Stimulated activated CD8-positive, alpha-beta memory T cell treated with anti-CD3 and anti-CD28 coated beads, Interleukin-2, amount 100 ng/mL, for 1 hour (primary cell): ENCODE data around the gene LTB4R2.

Experiments used
- DNase-seq, 2 donors: peaks; one replicate each; pipeline ENCODE4 v3.0.0-alpha.2; 2020; ENCODE audit warnings: low read depth in 2 of 2

LTB4R2 gene

GRCh38 chr14:24299255-24300191, 10.4 kb upstream of the LTB4R2 start, which contains the start of the genes DHRS1 and NOP9:
DHRS1 (minus strand) TSS chr14:24299780; CDS start chr14:24299106, 674 bp downstream.
NOP9 (plus strand) TSS chr14:24299850; CDS start chr14:24299955, 105 bp downstream.
- peak; percentile 89 to 91 for DNase-seq

GRCh38 chr14:24300326-24300980, 9.5 kb upstream of the LTB4R2 start:
- DNase-seq = no peak

DNA sequence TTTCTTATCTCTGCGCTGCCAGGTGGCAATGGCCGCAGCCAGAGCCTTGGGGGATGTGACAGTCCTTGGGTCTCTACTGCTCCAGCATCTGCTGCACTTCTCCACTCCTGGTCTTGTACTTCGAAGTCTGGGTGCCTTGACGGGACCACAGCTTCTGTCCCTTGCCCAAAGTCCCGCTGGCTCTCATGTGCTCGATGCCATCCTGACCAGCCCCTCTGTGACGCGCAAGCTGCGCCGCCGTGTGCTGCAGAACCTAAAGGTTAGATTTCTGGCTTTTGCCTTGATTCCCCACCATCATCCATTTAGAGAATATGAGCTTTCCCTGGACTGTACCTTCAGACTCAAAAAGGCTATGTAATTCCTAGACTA, 5.9 kb upstream of the LTB4R2 start:
- DNase-seq = no peak

DNA sequence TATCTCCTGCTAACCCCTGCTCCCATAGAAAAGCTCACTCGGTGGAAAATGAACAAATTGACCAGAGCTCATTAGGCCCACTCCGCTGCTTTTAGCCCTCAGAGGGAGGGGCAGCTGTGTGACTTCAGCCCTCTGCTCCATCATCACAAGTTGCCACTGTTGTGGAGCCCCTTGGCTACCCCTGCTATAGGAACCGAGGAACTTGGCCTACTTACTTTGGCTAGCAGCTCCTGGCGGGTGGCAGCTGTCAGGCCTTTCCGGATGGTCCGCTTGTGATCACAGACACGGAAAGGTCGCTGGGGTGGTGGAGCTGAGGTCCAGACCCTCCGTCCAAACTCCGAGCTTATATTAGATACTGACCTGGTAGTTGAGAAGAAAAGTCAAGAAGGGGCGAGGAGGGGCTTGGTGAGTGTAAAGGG, 2.8 kb upstream of the LTB4R2 start:
- DNase-seq = no peak

GRCh38 chr14:24307575-24308341, 2.2 kb upstream of the LTB4R2 start, which contains the start of gene CIDEB:
CIDEB (minus strand) TSS chr14:24307977; CDS start chr14:24307858, 119 bp downstream.
- peak; percentile 31 to 35 for DNase-seq

GRCh38 chr14:24308342-24309124, 1.4 kb upstream of the LTB4R2 start:
- DNase-seq = no peak

DNA sequence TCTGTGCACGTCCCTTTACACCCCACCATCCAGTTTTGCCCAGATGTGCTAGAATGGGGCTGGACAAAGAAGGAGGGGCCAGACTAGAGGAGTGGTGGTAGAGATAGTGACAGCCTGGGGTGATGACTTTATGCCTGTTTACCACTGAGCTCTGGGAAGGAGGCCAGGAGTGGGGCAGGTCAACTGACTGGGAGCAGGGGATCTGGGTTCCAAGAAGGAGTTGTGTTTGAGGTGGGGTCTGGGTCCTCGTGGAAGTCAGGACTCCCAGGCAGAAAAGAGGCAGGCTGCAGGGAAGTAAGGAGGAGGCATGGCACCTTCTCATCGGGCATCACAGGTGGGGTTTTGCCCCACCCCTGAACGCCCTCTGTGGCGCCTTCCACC, 315 bp downstream of the LTB4R2 start:
- no peak for DNase-seq

GRCh38 chr14:24310646-24311604, 985 bp downstream of the LTB4R2 start, which contains the start of gene LTB4R:
LTB4R (plus strand) TSS chr14:24311502; CDS start chr14:24315652, 4,150 bp downstream.
- DNase-seq = peak; percentile 40 to 45

GRCh38 chr14:24311837-24312615, 2.1 kb downstream of the LTB4R2 start:
- DNase-seq = no peak

DNA sequence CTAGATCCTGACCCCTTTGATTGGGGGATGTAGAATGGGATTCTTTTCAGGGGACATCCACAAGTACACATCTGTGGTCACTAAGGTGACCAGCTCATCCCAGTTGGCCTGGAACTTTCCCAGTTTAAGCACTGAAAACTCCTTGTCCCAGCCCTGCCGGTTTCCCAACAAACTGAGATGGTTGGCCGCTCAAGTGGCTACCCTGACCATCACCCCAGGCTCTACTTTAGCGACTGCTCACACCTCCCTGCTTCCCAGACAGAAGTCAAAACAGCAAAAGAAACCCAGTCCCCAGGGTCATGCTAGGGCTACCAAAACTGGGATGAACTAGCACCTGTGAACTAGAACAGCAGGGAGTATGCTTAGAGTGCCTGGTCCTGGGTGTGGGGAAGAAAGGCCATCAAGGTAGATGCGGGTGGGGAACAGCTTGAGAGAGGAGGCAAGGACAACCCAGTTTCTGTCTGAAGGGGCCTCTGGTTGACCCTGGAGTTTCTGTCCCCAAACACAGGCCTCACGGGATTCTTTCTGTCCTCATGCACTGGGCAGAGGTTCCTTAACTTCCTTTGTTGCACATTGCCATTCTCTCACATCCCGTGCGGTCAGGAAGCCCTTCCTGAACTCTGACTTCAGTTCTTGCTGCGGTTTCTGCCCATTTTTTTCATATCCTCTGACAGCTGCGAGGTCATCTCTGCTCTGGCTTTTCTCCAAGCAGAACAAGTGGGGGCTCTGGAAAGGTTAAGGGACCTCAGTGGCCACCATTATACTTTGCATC, 3.0 kb downstream of the LTB4R2 start:
- DNase-seq = no peak

- no peak for DNase-seq
Measured at GRCh38 chr14:24313913-24314312, 4.0 kb downstream of the LTB4R2 start.

DNA sequence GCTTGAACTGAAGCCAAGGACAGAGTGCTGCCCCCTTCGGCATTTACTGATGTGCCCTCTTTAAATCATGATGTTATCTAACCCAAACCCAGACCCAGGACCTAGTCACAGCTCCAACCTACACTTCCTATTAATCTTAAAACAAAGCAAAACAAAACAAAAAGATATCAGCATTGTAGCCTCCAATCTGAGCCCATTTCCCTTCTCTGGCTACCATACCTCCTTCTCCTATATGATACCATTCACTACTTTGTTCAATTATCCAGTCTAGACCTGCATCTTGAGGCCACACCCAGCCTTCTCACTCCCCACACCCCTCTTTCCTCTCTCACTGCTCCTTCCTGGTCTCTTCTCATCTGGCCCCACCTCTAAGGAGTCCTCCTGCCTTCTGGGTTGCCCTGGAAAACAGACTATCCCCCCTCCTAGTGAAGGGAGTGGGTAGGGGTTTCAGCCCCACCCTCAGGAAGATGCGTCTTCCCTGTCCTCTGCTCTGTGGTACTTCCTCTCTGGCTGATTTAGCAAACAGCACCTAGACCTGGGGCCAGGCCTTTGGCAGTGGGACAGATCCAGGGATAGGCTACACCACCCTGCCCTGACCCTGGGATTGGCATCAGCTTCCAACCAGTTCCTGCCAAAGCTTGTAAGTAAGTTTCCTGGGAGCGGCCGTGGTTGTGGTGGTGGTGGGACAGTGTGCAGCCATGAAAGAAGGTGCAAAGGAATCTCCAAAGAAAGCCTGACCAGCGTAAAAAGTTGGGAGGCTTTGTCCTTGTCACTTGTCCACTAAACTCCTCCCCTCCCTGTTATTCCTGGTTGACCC, 4.6 kb downstream of the LTB4R2 start:
- no peak for DNase-seq

DNA sequence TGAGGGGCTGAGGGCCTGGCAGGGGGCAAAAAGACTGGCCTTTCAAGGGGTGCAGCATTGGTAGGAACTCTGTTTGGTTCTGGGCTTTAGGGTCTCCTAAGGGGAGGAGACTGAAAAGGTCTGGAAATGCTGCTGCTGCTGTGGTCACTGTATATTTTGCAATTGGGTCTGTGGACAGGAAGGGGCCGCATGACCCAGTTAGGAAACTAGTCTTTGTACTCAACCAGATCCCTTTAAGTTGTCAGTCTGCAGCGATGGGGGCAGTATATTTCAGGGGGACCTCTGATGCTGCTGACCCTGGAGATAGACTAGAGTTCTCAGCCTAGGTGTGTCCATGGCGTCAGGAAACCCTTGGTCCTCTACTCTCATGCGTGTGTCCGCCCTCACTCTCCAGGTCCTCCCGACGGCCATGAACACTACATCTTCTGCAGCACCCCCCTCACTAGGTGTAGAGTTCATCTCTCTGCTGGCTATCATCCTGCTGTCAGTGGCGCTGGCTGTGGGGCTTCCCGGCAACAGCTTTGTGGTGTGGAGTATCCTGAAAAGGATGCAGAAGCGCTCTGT, 5.4 kb downstream of the LTB4R2 start:
- no peak for DNase-seq

DNA sequence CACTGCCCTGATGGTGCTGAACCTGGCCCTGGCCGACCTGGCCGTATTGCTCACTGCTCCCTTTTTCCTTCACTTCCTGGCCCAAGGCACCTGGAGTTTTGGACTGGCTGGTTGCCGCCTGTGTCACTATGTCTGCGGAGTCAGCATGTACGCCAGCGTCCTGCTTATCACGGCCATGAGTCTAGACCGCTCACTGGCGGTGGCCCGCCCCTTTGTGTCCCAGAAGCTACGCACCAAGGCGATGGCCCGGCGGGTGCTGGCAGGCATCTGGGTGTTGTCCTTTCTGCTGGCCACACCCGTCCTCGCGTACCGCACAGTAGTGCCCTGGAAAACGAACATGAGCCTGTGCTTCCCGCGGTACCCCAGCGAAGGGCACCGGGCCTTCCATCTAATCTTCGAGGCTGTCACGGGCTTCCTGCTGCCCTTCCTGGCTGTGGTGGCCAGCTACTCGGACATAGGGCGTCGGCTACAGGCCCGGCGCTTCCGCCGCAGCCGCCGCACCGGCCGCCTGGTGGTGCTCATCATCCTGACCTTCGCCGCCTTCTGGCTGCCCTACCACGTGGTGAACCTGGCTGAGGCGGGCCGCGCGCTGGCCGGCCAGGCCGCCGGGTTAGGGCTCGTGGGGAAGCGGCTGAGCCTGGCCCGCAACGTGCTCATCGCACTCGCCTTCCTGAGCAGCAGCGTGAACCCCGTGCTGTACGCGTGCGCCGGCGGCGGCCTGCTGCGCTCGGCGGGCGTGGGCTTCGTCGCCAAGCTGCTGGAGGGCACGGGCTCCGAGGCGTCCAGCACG, 6.1 kb downstream of the LTB4R2 start:
- no peak for DNase-seq

DNA sequence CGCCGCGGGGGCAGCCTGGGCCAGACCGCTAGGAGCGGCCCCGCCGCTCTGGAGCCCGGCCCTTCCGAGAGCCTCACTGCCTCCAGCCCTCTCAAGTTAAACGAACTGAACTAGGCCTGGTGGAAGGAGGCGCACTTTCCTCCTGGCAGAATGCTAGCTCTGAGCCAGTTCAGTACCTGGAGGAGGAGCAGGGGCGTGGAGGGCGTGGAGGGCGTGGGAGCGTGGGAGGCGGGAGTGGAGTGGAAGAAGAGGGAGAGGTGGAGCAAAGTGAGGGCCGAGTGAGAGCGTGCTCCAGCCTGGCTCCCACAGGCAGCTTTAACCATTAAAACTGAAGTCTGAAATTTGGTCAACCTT, 6.6 kb downstream of the LTB4R2 start:
- no peak for DNase-seq

- DNase-seq = no peak
Measured at GRCh38 chr14:24317141-24317928, 7.4 kb downstream of the LTB4R2 start.
